C4-2B (cell line): ENCODE data around the gene NCAPG2.

Source experiments
- ZFX ChIP-seq: fragments of 450-650 bp; IDR thresholded peaks from 2 replicates; pipeline ENCODE4 v1.6.1; 2017
- TF ChIP-seq, protein P1 (sequence below): fragments of 450-650 bp; conservative IDR thresholded peaks from 2 replicates; pipeline ENCODE4 v1.5.1; 2017; ENCODE audit warnings: mild to moderate bottlenecking

DNA sequence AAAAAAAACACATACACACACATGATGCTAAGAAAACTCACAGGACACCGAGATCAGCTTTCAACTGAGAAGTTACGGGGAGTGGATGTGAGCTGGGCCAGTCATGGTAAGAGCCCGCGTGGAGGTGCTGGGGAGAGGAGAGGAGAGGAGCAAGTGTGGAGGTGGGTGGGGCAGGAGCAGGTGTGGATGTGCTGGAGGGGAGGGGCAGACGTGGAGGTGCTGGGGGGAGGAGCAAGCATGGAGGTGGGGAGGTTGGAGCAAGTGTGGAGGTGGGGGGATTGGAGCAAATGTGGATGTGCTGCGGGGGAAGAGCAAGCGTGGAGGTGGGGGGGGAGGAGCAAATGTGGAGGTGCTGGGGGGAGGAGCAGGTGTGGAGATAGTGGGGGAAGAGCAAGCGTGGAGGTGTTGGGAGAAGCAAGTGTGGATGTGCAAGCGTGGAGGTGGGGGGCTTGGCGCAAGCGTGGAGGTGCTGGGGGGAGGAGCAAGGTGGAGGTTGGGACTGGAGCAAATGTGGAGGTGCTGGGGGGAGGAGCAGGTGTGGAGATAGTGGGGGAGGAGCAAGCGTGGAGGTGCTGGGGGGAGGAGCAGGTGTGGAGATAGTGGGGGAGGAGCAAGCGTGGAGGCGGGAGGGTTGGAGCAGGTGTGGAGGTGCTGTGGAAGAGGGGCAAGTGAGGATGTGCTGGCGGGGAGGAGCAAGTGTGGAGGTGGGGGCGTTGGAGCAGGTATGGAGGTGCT, 24.5 kb upstream of the NCAPG2 start:
- TF ChIP-seq, protein P1, sequence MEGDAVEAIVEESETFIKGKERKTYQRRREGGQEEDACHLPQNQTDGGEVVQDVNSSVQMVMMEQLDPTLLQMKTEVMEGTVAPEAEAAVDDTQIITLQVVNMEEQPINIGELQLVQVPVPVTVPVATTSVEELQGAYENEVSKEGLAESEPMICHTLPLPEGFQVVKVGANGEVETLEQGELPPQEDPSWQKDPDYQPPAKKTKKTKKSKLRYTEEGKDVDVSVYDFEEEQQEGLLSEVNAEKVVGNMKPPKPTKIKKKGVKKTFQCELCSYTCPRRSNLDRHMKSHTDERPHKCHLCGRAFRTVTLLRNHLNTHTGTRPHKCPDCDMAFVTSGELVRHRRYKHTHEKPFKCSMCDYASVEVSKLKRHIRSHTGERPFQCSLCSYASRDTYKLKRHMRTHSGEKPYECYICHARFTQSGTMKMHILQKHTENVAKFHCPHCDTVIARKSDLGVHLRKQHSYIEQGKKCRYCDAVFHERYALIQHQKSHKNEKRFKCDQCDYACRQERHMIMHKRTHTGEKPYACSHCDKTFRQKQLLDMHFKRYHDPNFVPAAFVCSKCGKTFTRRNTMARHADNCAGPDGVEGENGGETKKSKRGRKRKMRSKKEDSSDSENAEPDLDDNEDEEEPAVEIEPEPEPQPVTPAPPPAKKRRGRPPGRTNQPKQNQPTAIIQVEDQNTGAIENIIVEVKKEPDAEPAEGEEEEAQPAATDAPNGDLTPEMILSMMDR = no peak
- no peak for TF ChIP-seq ZFX
